Muscle layer of duodenum (tissue), 2 donors: Measurements from ENCODE around the gene OR51B2.
"Not testable (repeated sequence)": the region's sequence is repeated elsewhere in the genome, so short reads cannot be mapped to it uniquely, and the experiment has no call there.

Experiments
- H3K27ac ChIP-seq: one replicate; pipeline ENCODE4 v1.7.0; 2013; ENCODE audit warnings: mild to moderate bottlenecking, low read length
- H3K27me3 ChIP-seq: one replicate; pipeline ENCODE4 v1.7.0; 2013; ENCODE audit warnings: low read depth, mild to moderate bottlenecking, control low read depth, low read length
- H3K36me3 ChIP-seq, 2 donors: one replicate each; pipeline ENCODE4 v1.7.0; 2013; ENCODE audit warnings: low read length in 2 of 2, control low read depth in 1 of 2, mild to moderate bottlenecking in 1 of 2; ENCODE audit not compliant: insufficient read depth in 2 of 2, control insufficient read depth in 1 of 2
- H3K4me1 ChIP-seq, 2 donors: one replicate each; pipeline ENCODE4 v1.7.0; 2013; ENCODE audit warnings: low read length in 2 of 2, mild to moderate bottlenecking in 2 of 2, control low read depth in 1 of 2, moderate library complexity in 1 of 2; ENCODE audit not compliant: insufficient read depth in 2 of 2, control insufficient read depth in 1 of 2
- H3K4me3 ChIP-seq, 2 donors: one replicate each; pipeline ENCODE4 v1.7.0; 2013; ENCODE audit warnings: low read length in 2 of 2, low read depth in 1 of 2, mild to moderate bottlenecking in 1 of 2
- H3K9me3 ChIP-seq, 2 donors: one replicate each; pipeline ENCODE4 v1.7.0; 2013; ENCODE audit warnings: low read length in 2 of 2, control low read depth in 1 of 2, mild to moderate bottlenecking in 1 of 2; ENCODE audit not compliant: control insufficient read depth in 1 of 2
- donor health status: healthy.

Gene OR51B2

DNA sequence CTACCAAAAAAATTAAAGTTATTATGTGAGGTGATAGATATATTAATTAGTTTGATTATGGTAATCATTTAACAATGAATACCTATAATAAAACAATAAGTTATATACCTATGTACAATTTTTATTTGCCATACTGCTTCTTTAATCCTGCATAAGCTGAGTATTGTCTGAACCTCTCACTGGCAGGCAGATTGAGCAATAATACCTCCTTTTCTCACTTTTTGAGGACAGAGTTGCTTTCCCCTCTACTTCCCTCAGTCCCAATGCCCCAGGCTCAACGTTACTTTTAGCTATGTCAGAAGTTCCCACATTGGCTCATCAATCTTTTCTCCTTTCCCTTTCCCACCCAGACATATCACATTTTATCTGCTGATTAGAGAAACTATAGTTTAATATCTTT lies 25.5 kb upstream of the OR51B2 start:
- H3K27ac ChIP-seq = no peak overlapping the region
- H3K27me3 ChIP-seq = no peaks in the 10 kb centered on the region
- no peaks in the 10 kb centered on the region for H3K36me3 ChIP-seq
- no peak overlapping the region for H3K4me3 ChIP-seq
- no peaks in the 10 kb centered on the region for H3K9me3 ChIP-seq
- no peaks in the 10 kb centered on the region for H3K4me1 ChIP-seq

DNA sequence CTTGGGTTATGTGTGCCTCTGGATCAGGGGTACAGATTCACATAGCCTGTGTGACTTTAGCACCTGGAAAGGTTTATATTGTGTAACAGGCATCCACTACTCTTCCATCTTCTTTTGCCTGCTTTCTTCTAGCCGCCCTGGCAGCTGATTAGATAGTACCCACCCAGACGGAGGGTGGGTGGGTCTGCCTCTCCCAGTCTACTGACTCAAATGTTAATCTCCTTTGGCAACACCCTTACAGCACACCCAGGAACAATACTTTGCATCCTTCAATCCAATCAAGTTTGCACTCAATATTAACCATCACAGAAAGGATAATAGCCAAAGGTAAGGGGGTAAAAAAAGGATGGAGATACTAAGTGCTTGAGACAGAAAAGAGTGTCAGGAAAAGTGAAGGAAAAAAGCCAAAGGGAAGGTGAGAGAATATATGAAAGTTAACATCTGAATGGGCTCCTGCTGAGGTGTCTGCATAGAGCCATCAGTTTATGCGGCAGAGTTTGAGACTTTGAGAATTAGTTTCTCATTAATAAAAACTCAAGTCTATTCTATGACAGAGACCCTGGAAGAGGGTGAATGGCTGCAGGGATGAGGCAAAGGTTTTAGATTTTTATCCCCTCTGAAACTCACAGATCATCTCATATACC lies 24.6 kb upstream of the OR51B2 start:
- Histone ChIP-seq H3K4me1 (no peaks in the 10 kb centered on the region), H3K27ac (no peak overlapping the region), H3K4me3 (no peak overlapping the region), H3K9me3 (no peaks in the 10 kb centered on the region), H3K36me3 (no peaks in the 10 kb centered on the region), H3K27me3 (no peaks in the 10 kb centered on the region)

DNA sequence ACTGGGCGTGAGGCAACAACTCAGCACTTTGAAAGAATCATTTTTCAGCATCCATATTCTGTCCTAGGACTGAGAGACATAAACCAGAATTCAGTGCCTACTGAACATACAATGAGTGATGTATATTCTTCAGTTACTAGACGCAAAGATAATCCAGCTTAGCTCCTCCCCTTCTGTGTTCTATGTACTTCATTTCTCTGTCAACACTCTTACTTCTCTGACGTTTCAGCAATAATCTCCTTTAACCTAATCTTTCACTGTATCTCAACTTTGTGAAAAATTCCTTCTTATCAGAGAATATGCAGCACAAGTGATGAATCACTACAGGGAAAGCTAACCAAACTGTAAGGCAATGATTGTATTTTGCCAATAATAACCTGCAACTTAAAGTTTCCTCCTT lies 21.7 kb upstream of the OR51B2 start:
- Histone ChIP-seq H3K36me3 (no peaks in the 10 kb centered on the region), H3K4me1 (no peaks in the 10 kb centered on the region), H3K4me3 (no peak overlapping the region), H3K27ac (no peak overlapping the region), H3K27me3 (no peaks in the 10 kb centered on the region), H3K9me3 (no peaks in the 10 kb centered on the region)

DNA sequence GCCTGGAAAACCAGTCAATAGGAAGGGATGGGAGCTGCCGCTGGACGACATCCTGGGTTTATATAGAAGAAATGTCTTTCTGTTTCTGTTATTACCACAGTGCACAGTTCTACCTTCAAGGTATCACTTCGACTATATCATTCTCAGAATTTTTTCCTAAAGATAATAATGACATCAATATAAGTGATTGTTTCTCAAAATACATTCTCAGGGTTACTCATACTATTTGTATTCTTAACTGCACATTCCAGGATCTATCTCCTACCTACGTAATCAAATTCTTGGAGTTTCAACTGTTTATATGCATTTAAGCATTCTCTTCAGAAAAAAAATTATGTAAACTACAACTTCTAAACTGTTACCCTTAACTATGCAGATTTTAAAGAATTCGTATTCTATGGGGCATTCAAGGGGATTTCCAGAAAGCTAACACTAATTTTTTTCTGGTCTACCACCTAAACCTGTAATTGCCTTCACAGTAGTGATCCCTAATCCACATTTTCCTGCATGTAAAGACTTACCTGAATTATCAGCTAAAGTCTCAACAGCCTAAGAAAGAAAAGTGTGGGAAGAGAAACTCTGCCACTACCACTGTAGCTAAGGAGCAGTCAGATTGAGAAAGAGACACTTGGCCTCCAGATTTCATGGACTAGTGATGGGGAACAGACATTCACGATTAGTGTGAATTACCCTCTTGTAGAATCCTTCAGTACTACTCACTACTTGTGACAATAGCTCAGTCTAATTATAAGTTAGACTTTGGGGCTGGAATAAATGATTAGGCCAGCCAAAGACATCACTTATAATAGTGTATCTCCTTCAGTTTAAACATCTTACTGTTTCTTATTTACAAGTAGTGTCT lies 19.6 kb upstream of the OR51B2 start, which contains the start of gene OR51B5:
Gene OR51B5, minus strand, starts transcription at position 51 of the 862 bp plus-strand sequence. Its CDS starts 0 bp downstream, at position 51.
- no peak within 1 kb of the TSS for H3K27ac ChIP-seq
- H3K27me3 ChIP-seq = no peaks in the 10 kb centered on the region
- H3K4me1 ChIP-seq = no peaks in the 10 kb centered on the region
- H3K9me3 ChIP-seq = no peaks in the 10 kb centered on the region
- H3K4me3 ChIP-seq = no peak within 1 kb of the TSS
- no peaks in the 10 kb centered on the region for H3K36me3 ChIP-seq

DNA sequence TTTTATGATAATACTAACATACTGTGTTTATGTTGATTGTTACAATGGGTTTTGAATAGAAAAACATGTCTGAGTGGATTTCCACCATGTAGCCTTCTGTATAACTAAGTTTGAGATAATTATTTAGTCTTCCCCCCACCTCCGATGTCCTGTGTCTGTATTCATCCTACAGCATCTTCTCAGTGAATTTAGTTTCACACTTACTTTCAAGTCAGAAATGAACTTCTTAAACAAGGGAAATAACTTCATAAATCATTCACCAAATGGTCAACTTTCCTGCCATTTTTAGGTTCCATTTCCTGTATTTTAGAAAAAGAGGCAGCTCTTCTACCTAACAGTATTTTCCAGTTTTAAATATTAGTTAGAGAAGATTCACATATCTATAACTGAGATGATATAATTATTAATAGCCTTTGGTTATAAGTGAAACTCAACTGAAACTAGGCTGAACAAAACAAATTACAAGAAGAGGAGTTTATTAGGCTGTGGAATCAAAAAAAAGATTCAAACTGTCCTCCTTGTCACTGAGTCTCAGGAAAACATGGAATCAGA lies 15.8 kb upstream of the OR51B2 start:
- Histone ChIP-seq H3K27me3 (no peaks in the 10 kb centered on the region), H3K9me3 (no peaks in the 10 kb centered on the region), H3K4me3 (no peak overlapping the region), H3K27ac (no peak overlapping the region), H3K4me1 (no peaks in the 10 kb centered on the region), H3K36me3 (no peaks in the 10 kb centered on the region)

DNA sequence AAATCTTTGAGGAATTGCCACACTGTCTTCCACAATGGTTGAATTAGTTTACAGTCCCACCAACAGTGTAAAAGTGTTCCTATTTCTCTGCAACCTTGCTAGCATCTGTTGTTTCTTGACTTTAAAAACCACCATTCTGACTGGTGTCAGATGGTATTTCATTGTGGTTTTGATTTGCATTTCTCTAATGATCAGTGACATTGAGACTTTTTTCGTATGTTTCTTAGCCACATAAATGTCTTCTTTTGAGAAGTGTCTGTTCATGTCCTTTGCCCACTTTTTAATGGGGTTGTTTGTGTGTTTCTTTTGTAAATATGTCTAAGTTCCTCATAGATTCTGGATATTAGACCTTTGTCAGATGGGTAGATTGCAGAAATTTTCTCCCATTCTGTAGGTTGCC lies 13.2 kb upstream of the OR51B2 start:
- H3K4me1 ChIP-seq, H3K36me3 ChIP-seq, H3K27me3 ChIP-seq, H3K4me3 ChIP-seq, H3K27ac ChIP-seq, H3K9me3 ChIP-seq: not testable (repeated sequence)

DNA sequence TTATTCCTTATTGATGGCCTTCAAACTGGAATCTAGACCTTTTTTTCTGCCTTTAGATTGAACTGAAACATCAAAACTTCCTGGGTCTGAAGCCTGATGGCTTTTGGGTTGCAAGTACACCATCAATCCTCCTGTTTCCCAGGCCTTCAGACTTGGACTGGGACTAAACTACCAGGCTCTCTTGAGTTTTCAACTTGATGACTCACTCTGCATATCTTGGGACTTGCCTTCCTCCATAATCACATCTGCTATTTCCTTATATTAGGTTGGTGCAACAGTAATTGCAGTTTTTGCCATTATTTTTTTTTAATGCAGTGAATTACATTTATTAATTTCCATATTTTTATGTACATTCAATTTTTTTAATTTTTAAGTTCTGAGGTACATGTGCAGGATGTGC lies 12.2 kb upstream of the OR51B2 start:
- H3K36me3 ChIP-seq = no peaks in the 10 kb centered on the region
- H3K4me1 ChIP-seq = no peaks in the 10 kb centered on the region
- no peaks in the 10 kb centered on the region for H3K9me3 ChIP-seq
- H3K27me3 ChIP-seq = no peaks in the 10 kb centered on the region
- H3K27ac ChIP-seq = no peak overlapping the region
- H3K4me3 ChIP-seq = no peak overlapping the region

DNA sequence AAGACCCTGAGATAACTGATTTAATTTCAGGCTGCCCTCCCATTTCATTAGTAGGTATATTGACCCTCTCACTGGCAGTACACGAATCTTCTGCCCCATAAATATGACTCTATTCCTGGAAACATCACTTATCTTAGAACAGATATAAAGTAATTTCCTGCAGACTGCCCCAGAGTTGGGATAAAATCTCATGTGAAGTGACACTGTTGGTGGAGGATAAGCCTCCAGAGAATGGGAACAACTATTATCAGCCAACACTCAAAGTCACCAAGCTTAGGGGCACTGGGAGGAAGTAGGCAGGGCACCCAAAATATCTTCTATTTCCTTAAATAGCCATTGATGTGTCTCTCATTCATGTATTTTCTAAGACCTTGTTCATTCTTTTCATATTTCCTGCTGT lies 11.1 kb upstream of the OR51B2 start:
- Histone ChIP-seq H3K4me3 (no peak overlapping the region), H3K9me3 (peaks cover 0 to 2% of the 10 kb centered on the region in 2 donors), H3K27me3 (no peaks in the 10 kb centered on the region), H3K4me1 (no peaks in the 10 kb centered on the region), H3K36me3 (no peaks in the 10 kb centered on the region), H3K27ac (no peak overlapping the region)

DNA sequence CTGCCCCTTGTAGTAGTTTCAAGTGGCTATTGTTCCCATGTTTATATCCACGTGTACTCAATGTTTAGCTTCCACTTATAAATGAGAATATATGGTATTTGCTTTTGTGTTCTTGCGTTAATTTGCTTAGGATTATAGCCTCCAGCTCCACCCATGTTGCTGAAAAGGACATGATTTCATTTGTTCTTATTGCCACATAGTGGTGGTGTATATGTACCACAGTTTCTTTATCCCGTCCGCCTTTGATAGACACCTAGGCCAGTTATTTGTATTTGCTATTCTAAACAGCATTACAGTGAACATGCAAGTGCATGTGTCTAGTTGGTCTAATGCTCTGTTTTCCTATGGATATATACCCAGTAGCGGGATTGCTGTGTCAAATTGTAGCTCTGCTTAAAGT lies 6.8 kb downstream of the OR51B2 start:
- H3K27me3 ChIP-seq = no peaks in the 10 kb centered on the region
- H3K9me3 ChIP-seq = peaks cover 0 to 4% of the 10 kb centered on the region in 2 donors
- no peaks in the 10 kb centered on the region for H3K4me1 ChIP-seq
- no peaks in the 10 kb centered on the region for H3K36me3 ChIP-seq
- H3K27ac ChIP-seq = no peak overlapping the region
- no peak overlapping the region for H3K4me3 ChIP-seq

DNA sequence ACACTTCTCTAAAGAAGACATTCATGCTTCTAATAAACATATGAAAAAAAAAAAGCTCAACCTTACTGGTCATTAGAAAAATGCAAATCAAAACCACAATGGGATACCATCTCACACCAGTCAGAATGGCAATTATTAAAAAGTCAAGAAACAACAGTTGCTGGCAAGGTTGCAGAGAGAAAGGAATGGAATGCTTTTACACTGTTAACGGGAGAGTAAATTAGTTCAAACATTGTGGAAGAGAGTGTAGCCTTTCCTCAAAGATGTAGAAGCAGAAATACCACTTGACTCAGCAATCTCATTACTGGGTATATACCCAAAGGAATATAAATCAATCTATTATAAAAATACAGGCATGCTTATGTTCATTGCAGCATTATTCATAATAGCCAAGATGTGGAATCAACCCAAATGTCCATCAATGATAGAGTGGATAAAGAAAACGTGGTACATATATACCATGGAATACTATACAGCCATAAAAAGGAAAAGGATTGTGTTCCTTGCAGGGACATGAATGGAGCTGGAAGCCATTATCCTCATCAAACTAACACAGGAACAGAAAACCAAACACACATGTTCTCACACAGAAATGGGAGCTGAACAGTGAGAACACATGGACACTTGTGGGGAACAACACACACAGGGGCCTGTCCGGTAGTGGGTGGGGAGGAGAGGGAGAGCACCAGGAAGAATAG lies 10.6 kb downstream of the OR51B2 start:
- H3K9me3 ChIP-seq, H3K27me3 ChIP-seq, H3K4me3 ChIP-seq, H3K4me1 ChIP-seq, H3K36me3 ChIP-seq, H3K27ac ChIP-seq: not testable (repeated sequence)

DNA sequence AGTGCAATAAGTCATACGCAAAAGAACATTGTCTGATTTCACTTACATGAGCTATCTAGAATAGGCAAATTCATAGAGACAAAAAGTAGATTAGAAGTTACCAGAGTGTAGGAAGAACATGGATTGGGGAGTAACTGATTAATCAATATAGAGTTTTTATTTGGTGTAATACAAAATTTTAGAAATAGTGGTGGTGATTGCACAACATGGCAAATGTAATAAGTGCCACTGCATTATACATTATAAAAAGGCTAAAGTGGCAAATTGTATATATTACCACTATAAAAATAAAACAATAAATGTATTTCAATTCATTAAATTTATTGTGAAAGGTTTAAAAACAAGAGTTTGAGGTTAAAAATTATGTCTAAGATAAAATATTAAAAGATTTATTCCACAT lies 13.7 kb downstream of the OR51B2 start:
- Histone ChIP-seq H3K4me1 (no peaks in the 10 kb centered on the region), H3K27me3 (no peaks in the 10 kb centered on the region), H3K36me3 (no peaks in the 10 kb centered on the region), H3K4me3 (no peak overlapping the region), H3K27ac (no peak overlapping the region), H3K9me3 (peaks cover 0 to 4% of the 10 kb centered on the region in 2 donors)
